Heart left ventricle (tissue), 13 donors: ENCODE measurements around the gene ZBTB5.
A peak's percentile ranks its signal among the peaks of the same experiment; 100 is the strongest.

Experiments
- CTCF ChIP-seq, 12 donors: fragments of 200-600 bp; sonication (generic) in 4 of 12; IDR thresholded peaks; one replicate each; pipeline versions ENCODE4 v1.5.0 to v1.8.0; 2018 to 2022; ENCODE audit warnings: antibody characterized with exemption in 12 of 12, mild to moderate bottlenecking in 5 of 12
- POLR2A ChIP-seq, 2 donors: fragments of 450-650 bp; IDR thresholded peaks; one replicate each; pipeline ENCODE4 v1.6.1; 2017; ENCODE audit warnings: antibody characterized with exemption in 2 of 2, mild to moderate bottlenecking in 2 of 2, moderate library complexity in 2 of 2
- donor health status: ischemic (EF 13 %, LVEDD 7.1; RV severe dilation, severe dysfunction).
- donor health status: DM: no; HTN: yes; CAD: no.
- donor health status: DM: no; HTN: no; CAD: no.
- donor health status: ischemic (EF 25% LVEDD 6.9; RV normal size, moderate dysfunction).
- donor health status: ischemic (EF 25% LVEDD 5.7; RV mildly dilated, moderate dysfunction).
- donor health status: ischemic (EF 35%, LVEDD 5.7; RV mildly dilated, moderate dysfunction).
- donor health status: nonischemic (EF 11% LVEDD 7.7; RV severe dilation, severe dysfunction).
- donor health status: DM: yes; HTN: yes; CAD: no.
- donor health status: PGD.
- donor health status: ischemic (EF 29% LVEDD 5.4; RV normal size, mild dysfunction).
- donor health status: nonischemic (EF 23%, LVEDD 6.1; RV moderate dilation, normal function).

GRCh38 chr9:37511016-37512010 lies 46.1 kb upstream of the ZBTB5 start:
- TF ChIP-seq CTCF (IDR thresholded peaks at IDR 0.05), result peak in 1 of 12 donors; percentile 12
- TF ChIP-seq POLR2A (IDR thresholded peaks at IDR 0.05), result no peak
